Activated B cell treated with CpG ODN at 0.5 μM for 24 hours (primary cell): Measurements from ENCODE around the gene PLPPR1. TPM values are rescaled to one million over a fixed set of nuclear protein-coding genes. Genes with fewer than 3 reads are reported as not detected.

Source experiments
- ATAC-seq: fragments of 200-7000 bp; cut with Tn5 transposase; one replicate; pipeline ENCODE4 v1.10.0; 2021; ENCODE audit warnings: low read depth, mild to moderate bottlenecking, moderate library complexity
- CTCF ChIA-PET: fragments of 350-600 bp; sonication (Branson Sonifier 250); formaldehyde crosslinking; loops from one replicate; lab custom pipeline; 2021; ENCODE audit warnings: antibody characterized with exemption; lab: Charles Lee
- POLR2A ChIA-PET: fragments of 350-600 bp; sonication (Branson Sonifier 250); formaldehyde crosslinking; loops from one replicate; lab custom pipeline; 2021; ENCODE audit warnings: antibody characterized with exemption; lab: Charles Lee
- DNase-seq: peaks from one replicate; pipeline ENCODE4 v3.0.0; 2022
- H3K27ac Mint-ChIP-seq: one replicate; pipeline ENCODE4 v1.8.0; 2020; ENCODE audit warnings: mixed read lengths
- H3K27me3 Mint-ChIP-seq: one replicate; pipeline ENCODE4 v1.8.0; 2021; ENCODE audit warnings: mixed read lengths
- H3K36me3 Mint-ChIP-seq: one replicate; pipeline ENCODE4 v1.8.0; 2021; ENCODE audit warnings: low read depth, mixed read lengths
- H3K4me1 Mint-ChIP-seq: one replicate; pipeline ENCODE4 v1.8.0; 2021; ENCODE audit warnings: mixed read lengths
- H3K4me3 Mint-ChIP-seq: one replicate; pipeline ENCODE4 v1.8.0; 2020; ENCODE audit warnings: mild to moderate bottlenecking, mixed read lengths
- H3K9me3 Mint-ChIP-seq: one replicate; pipeline ENCODE4 v1.8.0; 2020; ENCODE audit warnings: mixed read lengths
- CTCF ChIP-seq: fragments of 200-600 bp; IDR thresholded peaks from one replicate; pipeline ENCODE4 v1.8.0; 2022; ENCODE audit warnings: antibody characterized with exemption, mild to moderate bottlenecking
- intact Hi-C: fragments of 100-400 bp; cut with micrococcal nuclease; formaldehyde crosslinking; loops from one replicate; pipeline ENCODE4 v1.15.1; 2024
- total RNA-seq: library from RNA; stranded (reverse); gene quantifications from 2 replicates; pipeline ENCODE4 v1.2.3, GENCODE V29; 2022

The PLPPR1 gene
- total RNA-seq, 1 donor from 2014 or later, result not detected

- Mint-ChIP-seq H3K27me3 (peaks cover 11% of the 10 kb centered on the region), H3K4me3 (no peak overlapping the region), H3K9me3 (no peaks in the 10 kb centered on the region), H3K36me3 (no peaks in the 10 kb centered on the region), H3K27ac (no peak overlapping the region), H3K4me1 (no peaks in the 10 kb centered on the region)
- POLR2A ChIA-PET, result no interaction called here
- ATAC-seq, result no peak
- intact Hi-C loops, result no loop called here
- CTCF ChIA-PET, result no interaction called here
- no peak for TF ChIP-seq CTCF
- DNase-seq, result no peak
These were observed 314.1 kb downstream of the PLPPR1 start for GRCh38 chr9:101342595-101342994.

- POLR2A ChIA-PET, result no interaction called here
- intact Hi-C loops, result no loop called here
- H3K27ac Mint-ChIP-seq, result no peak overlapping the region
- no peak overlapping the region for H3K4me3 Mint-ChIP-seq
- TF ChIP-seq CTCF, result no peak
- H3K36me3 Mint-ChIP-seq, result no peaks in the 10 kb centered on the region
- no peak for DNase-seq
- peaks cover 3% of the 10 kb centered on the region for H3K27me3 Mint-ChIP-seq
- no peaks in the 10 kb centered on the region for H3K4me1 Mint-ChIP-seq
- no peaks in the 10 kb centered on the region for H3K9me3 Mint-ChIP-seq
- ATAC-seq, result no peak
- CTCF ChIA-PET, result no interaction called here
These were observed 321.8 kb downstream of the PLPPR1 start for GRCh38 chr9:101350285-101350684.

GRCh38 chr9:101352892-101353463 is 324.5 kb downstream of the PLPPR1 start:
- ChIA-PET POLR2A (no interaction called here), CTCF (no interaction called here)
- Mint-ChIP-seq H3K4me3 (no peak overlapping the region), H3K9me3 (no peaks in the 10 kb centered on the region), H3K27me3 (no peaks in the 10 kb centered on the region), H3K27ac (no peak overlapping the region), H3K36me3 (no peaks in the 10 kb centered on the region), H3K4me1 (no peaks in the 10 kb centered on the region)
- no peak for DNase-seq
- intact Hi-C loops, result no loop called here
- TF ChIP-seq CTCF, result no peak
- ATAC-seq, result no peak

GRCh38 chr9:101353683-101354082 is 325.2 kb downstream of the PLPPR1 start:
- CTCF ChIA-PET, result no interaction called here
- H3K27ac Mint-ChIP-seq, result no peak overlapping the region
- no peak for DNase-seq
- no peak for ATAC-seq
- H3K9me3 Mint-ChIP-seq, result no peaks in the 10 kb centered on the region
- H3K36me3 Mint-ChIP-seq, result no peaks in the 10 kb centered on the region
- no peak overlapping the region for H3K4me3 Mint-ChIP-seq
- no peaks in the 10 kb centered on the region for H3K27me3 Mint-ChIP-seq
- intact Hi-C loops, result no loop called here
- no peak for TF ChIP-seq CTCF
- POLR2A ChIA-PET, result no interaction called here
- no peaks in the 10 kb centered on the region for H3K4me1 Mint-ChIP-seq

GRCh38 chr9:101354143-101354764 is 325.7 kb downstream of the PLPPR1 start:
- no peaks in the 10 kb centered on the region for H3K36me3 Mint-ChIP-seq
- no peaks in the 10 kb centered on the region for H3K9me3 Mint-ChIP-seq
- TF ChIP-seq CTCF, result no peak
- H3K4me3 Mint-ChIP-seq, result no peak overlapping the region
- DNase-seq (no peak), ATAC-seq (no peak)
- intact Hi-C loops, result no loop called here
- H3K27me3 Mint-ChIP-seq, result no peaks in the 10 kb centered on the region
- H3K27ac Mint-ChIP-seq, result no peak overlapping the region
- no peaks in the 10 kb centered on the region for H3K4me1 Mint-ChIP-seq
- ChIA-PET POLR2A (no interaction called here), CTCF (no interaction called here)
